GM18508 (cell line): ENCODE results near the gene SPATA3.
"Not testable (repeated sequence)": the region's sequence is repeated elsewhere in the genome, so short reads cannot be mapped to it uniquely, and the experiment has no call there.

Source experiments
- ATAC-seq: cut with Tn5 transposase; IDR thresholded peaks from one replicate; pipeline ENCODE4 v1.9.1; 2021; ENCODE audit warnings: moderate number of reproducible peaks; ENCODE audit not compliant: insufficient read depth, unreplicated experiment

Gene SPATA3

DNA sequence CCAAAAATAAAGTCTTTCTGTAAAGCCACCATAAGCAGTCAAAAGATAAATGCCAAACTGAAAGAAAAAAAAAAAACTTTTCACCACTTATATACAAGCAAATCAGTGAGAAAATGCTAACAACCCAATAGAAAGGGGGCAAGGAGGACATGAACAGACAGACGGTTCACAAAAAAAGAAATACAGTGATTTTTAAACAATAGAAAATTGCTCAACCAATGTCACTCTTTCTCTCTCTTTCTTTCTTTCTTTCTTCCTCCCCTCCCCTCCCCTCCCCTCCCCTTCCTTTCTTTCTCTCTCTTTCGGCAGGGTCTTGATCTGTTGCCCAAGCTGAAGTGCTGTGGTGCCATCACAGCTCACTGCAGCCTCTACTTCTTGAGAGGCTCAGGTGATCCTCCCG is 28.8 kb upstream of the SPATA3 start:
- ATAC-seq = no peak

DNA sequence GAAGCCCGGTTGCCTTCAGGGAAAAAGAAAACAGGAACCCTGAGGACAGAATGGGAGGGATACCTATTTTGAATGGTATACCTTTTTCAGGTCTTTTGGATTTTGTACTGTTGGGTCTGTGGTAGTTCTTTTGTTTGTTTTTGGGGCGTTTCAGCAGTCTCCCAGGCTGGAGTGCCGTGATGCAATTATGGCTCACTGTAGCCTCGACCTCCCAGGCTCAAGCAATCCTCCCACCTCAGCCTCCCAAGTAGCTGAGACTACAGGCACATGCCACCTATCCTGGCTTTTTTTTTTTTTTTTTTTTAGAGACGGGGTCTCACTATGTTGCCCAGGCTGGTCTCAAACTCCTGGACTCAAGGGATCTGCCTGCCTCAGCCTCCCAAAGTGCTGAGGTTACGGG is 27.6 kb upstream of the SPATA3 start:
- not testable (repeated sequence) for ATAC-seq

GRCh38 chr2:230968921-230969658 is 26.8 kb upstream of the SPATA3 start:
- no peak for ATAC-seq

DNA sequence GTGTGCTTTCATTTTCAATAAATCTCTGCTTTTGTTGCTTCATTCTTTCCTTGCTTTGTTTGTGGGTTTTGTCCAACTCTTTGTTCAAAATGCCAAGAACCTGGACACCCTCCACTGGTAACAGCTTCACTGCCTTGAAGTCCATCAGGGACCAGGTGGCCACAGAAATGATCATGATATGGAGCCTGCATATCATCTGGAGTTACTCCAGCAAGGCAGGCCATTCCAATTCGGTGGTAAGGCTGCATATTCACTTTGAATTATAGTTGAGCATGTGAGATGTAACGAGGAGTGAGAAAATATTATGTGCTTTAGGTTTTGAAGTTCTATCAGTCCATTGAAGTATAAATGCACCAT is 26.3 kb upstream of the SPATA3 start:
- no peak for ATAC-seq

DNA sequence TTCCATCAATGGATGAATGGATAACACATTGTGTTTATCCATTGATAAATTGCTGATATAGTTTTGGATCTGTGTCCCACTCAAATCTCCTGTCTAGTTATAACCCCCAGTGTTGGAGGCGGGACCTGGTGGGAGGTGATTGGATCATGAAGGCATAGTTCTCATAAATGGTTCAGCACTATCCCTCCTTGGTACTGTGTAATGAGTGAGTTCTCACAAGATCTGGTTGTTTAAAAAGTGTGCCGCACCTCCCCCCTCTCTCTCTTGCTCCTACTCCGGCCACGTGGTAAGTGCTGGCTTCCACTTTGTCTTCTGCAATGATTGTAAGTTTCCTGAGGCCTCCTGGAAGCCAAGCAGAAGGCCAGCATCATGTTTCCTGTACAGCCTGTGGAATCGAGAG is 23.9 kb upstream of the SPATA3 start:
- no peak for ATAC-seq

- ATAC-seq = peak; percentile 57
Measured at GRCh38 chr2:230974096-230974913, 21.6 kb upstream of the SPATA3 start.

- no peak for ATAC-seq
Measured at GRCh38 chr2:230975927-230976326, 20.0 kb upstream of the SPATA3 start.

DNA sequence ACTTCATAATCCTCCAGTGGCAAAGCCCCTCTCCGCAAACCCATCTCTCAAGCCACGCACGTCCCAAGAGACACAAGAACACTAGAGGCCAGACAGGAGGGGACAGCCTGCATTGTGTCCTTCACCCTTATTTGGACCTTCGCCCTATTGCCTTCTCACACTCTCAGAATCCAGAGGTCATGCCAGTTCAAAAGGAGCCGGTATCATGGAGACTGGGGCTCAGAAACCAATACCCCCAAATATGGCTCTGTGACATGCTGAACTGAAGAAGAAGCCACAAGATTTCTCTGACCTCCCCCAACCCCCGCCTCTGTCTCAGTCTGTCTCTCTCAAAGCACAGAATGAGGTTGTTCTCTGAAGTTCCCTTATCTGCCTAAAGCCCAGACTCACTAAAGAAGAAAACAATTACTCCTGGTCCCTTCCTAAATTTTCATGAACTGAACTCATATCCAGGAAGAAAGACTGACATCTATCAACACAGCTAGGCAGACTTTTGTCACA is 19.2 kb upstream of the SPATA3 start:
- ATAC-seq = no peak

- ATAC-seq = no peak
Measured at GRCh38 chr2:230980468-230980867, 15.5 kb upstream of the SPATA3 start.

DNA sequence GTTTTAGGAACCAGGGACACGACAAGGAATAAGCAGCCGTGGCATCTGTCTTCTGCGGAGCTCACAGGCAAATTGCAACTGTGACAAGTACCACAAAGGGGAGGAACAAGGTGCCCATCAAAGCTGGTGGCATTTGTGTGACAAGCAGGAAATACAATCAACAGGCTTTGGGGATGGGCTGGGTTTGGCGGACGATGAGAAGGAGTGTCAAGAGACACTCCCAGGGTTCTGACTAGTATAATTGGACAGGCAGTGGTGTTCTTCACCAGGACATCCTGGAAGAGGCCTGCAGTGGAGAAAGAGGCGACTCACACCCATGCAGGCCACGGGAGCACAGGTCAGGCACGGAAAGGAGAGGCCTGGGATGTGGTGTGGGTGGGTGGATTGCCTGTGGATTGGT is 14.2 kb upstream of the SPATA3 start:
- ATAC-seq = no peak

- ATAC-seq = no peak
Measured at GRCh38 chr2:230982126-230982525, 13.8 kb upstream of the SPATA3 start.

DNA sequence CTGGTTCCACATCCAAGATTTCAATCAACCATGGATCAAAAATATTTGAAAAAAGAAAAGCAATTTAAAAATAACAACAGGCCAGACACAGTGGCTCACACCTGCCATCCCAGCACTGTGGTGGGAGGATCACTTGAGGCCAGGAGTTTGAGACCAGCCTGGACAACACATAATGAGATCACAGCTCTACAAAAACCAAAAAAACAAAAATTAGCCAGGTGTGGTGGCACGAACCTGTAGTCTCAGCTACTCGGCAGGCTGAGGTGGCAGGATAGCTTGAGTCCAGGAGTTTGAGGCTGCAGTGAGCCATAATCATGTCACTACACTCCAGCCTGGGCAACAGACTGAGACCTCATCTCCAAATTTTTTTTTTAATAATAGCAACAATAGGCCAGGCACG is 13.4 kb upstream of the SPATA3 start:
- ATAC-seq = no peak

- ATAC-seq = no peak
Measured at GRCh38 chr2:230983566-230983965, 12.4 kb upstream of the SPATA3 start.

DNA sequence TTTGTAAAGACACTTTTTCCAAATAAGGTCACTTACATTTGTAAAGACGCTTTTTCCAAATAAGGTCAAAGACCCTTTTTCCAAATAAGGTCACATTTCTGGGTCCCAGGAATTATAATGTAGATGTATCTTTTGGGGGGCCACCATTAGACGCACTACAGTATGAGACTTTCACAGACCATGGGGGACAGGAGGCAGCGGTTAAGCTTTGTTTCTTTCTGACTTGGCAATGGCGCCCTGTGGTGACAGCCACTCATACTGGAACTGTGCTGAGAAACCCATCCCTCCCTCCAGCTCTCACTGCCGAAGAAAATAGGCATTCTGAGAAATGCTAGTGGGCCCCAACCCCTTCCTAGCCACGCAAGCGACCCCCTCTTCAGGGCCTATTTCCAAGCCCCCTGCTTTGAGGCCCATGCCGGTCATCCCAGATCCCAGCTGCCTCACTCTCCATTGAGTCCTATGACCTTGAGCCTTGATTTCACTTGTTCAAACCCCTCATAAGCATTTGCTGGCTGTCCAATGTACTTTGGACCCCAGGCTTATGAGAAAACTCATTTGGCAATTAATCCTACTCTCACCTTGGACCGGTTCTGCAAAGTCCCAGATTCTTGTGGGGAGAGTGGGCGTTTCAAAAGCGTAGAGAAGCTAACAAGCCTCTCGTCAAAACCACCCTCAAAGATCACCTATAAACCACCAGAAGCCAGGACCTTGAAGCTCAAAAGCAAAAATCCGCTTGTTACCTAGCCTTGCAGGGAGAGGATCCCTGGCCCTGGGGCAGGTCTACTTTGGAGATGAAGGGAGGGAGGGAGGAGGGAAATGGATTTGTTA is 11.3 kb upstream of the SPATA3 start:
- ATAC-seq = peak; percentile 65

- no peak for ATAC-seq
Measured at GRCh38 chr2:230985519-230986231, 10.2 kb upstream of the SPATA3 start.

GRCh38 chr2:230986520-230987136 is 9.3 kb upstream of the SPATA3 start:
- no peak for ATAC-seq

DNA sequence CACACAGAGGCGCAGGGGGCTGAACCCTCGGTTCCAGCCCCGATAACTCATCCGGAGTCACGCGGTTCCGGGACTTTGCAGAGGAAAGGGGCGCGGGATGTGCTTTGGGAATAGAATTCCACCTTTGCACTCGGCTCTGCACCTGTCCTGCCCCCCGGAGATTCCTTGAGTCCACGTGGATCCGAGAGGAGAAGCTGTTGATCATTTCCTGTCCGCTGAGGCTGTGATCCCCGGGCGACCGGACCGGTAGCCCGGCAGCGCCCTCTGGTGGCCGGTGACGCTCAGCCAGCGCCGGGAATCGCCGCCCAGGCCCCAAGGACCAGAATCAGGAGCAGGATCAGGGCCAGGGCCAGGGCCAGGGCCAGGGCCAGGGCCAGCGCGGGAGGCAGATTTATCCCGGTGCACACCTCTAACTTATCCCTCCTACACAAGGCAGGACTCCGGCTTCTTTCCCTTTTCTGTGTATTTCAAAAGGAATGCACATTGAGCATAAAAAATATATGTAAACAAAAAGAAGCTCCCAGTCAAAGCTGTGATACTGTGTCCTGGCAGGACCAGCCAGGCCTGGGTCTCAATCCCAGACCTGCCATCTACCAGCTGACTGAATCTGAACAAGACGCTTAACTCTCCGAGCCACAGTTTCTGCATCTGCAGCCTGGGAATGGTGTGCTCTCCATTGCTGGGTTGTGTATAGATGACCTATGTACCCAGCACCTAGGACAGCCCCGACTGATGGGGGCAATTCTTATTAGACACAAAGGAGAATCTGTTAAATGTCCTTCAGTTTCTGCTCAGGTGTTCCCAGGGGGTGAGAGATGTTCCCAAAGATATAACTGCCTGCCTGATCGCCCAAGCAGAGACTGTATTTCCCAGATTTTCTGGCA is 8.5 kb upstream of the SPATA3 start:
- no peak for ATAC-seq

- ATAC-seq = no peak
Measured at GRCh38 chr2:230989731-230990130, 6.2 kb upstream of the SPATA3 start.
